Measurements from ENCODE around the gene GJA3.

The GJA3 gene

GRCh38 chr13:20160306-20161274 lies at the start of gene GJA3:
GJA3 (minus strand) TSS chr13:20161052; CDS start chr13:20143288, 17,764 bp downstream.
- peak; percentile 35 for DNase-seq

- no peak for DNase-seq
Observed at GRCh38 chr13:20209948-20210347, 49.1 kb upstream of the GJA3 start.

- peak; percentile 84 for DNase-seq
Observed at GRCh38 chr13:20206698-20207235, 45.9 kb upstream of the GJA3 start.

GRCh38 chr13:20206065-20206697 lies 45.3 kb upstream of the GJA3 start:
- DNase-seq = no peak

GRCh38 chr13:20198781-20199180 lies 37.9 kb upstream of the GJA3 start:
- no peak for DNase-seq

GRCh38 chr13:20197361-20197834 lies 36.5 kb upstream of the GJA3 start:
- DNase-seq = peak; percentile 68

GRCh38 chr13:20195801-20196200 lies 34.9 kb upstream of the GJA3 start:
- DNase-seq = no peak

- DNase-seq = peak; percentile 12
Observed at GRCh38 chr13:20193907-20194631, 33.2 kb upstream of the GJA3 start.

- DNase-seq = peak; percentile 30
Observed at GRCh38 chr13:20193162-20193906, 32.5 kb upstream of the GJA3 start.

- DNase-seq = no peak
Observed at GRCh38 chr13:20192836-20193161, 31.9 kb upstream of the GJA3 start, which contains the start of gene GJB2. GJB2 (minus strand) TSS chr13:20192938; CDS start chr13:20189581, 3,357 bp downstream.

GRCh38 chr13:20192158-20192835 lies 31.4 kb upstream of the GJA3 start:
- peak; percentile 32 for DNase-seq

GRCh38 chr13:20191311-20192157 lies 30.7 kb upstream of the GJA3 start:
- peak; percentile 10 for DNase-seq

- DNase-seq = no peak
Observed at GRCh38 chr13:20190481-20191310, 29.8 kb upstream of the GJA3 start.

- no peak for DNase-seq
Observed at GRCh38 chr13:20190076-20190475, 29.2 kb upstream of the GJA3 start.

GRCh38 chr13:20188667-20189553 lies 28.1 kb upstream of the GJA3 start:
- peak; percentile 77 for DNase-seq

GRCh38 chr13:20186771-20187170 lies 25.9 kb upstream of the GJA3 start:
- DNase-seq = no peak

GRCh38 chr13:20185366-20186056 lies 24.7 kb upstream of the GJA3 start:
- DNase-seq = no peak

Data from hematopoietic multipotent progenitor cell treated with erythropoietin and hydrocortisone succinate and interleukin-3 and kit ligand, for 6 days (in vitro differentiated cells).